GM21360 (cell line): Measurements from ENCODE around the gene RALY.

Source experiments
- ATAC-seq: cut with Tn5 transposase; IDR thresholded peaks from one replicate; pipeline ENCODE4 v1.9.1; 2021; ENCODE audit warnings: mild to moderate bottlenecking, moderate library complexity; ENCODE audit not compliant: unreplicated experiment

The RALY gene

GRCh38 chr20:34075647-34076046 is 81.9 kb downstream of the RALY start:
- no peak for ATAC-seq

GRCh38 chr20:34076952-34077351 is 83.2 kb downstream of the RALY start:
- no peak for ATAC-seq

- no peak for ATAC-seq
Observed at GRCh38 chr20:34078540-34078939, 84.8 kb downstream of the RALY start.

DNA sequence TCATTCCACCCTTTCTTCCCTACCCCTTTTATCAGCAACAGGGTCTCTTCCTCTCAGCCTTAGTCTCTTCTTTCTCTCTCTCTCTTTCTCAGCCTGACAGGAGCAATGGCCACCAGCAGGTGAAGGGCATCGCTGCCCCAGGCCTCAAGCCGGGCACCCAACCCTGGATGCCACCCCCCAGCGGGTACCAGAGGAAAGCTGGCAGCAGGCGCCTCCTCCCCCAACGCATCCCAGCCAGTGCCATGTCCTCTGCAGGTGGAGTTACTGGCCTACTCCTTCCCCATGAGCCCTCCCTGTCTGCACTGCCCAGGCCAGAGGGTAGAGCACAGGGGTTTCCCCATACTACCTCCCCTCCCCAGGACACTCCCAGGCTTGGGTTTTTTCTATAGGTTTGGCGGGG is 86.1 kb downstream of the RALY start:
- ATAC-seq: no peak

- ATAC-seq: no peak
Observed at GRCh38 chr20:34082232-34082887, 88.6 kb downstream of the RALY start.

DNA sequence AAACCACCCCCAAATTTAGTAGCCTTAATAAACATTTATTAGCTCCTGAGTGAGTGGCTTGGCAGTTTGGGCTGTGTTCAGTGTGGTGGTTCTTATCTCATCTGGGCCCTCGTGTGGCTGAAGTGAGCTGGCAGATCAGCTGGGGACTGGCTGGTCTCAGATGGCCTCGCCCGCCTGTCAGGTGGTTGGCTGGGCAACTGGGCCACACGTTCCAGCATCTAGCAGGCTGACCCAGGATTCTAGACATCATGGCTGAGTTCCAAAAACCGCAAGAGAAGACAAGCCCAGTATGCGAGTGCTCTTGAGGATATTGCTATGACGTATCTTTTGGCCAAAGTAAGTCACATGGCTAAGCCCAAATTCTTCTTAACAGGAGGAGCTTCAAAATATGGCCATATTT is 89.4 kb downstream of the RALY start:
- ATAC-seq: no peak

DNA sequence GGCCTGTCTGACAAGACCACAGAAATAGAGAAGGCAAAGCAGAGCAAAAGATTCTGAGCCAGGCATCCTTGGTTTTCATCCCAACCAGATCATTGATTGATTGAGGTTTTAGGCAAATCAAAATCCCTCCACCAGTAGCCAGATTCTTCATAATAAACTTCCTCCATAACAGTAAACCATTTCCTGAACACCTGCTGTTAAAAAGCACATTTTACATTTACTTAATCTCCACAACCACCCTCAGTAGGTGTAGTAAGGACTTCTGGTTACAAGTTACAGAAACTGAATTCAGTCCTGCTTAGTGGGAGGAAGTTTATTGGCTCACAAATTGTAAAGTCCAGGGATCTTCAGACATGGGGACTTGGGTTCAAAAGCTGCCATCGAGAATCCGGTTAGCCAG is 90.1 kb downstream of the RALY start:
- ATAC-seq: no peak

GRCh38 chr20:34084227-34084923 is 90.7 kb downstream of the RALY start:
- no peak for ATAC-seq

GRCh38 chr20:34085544-34086040 is 91.9 kb downstream of the RALY start:
- ATAC-seq: no peak

DNA sequence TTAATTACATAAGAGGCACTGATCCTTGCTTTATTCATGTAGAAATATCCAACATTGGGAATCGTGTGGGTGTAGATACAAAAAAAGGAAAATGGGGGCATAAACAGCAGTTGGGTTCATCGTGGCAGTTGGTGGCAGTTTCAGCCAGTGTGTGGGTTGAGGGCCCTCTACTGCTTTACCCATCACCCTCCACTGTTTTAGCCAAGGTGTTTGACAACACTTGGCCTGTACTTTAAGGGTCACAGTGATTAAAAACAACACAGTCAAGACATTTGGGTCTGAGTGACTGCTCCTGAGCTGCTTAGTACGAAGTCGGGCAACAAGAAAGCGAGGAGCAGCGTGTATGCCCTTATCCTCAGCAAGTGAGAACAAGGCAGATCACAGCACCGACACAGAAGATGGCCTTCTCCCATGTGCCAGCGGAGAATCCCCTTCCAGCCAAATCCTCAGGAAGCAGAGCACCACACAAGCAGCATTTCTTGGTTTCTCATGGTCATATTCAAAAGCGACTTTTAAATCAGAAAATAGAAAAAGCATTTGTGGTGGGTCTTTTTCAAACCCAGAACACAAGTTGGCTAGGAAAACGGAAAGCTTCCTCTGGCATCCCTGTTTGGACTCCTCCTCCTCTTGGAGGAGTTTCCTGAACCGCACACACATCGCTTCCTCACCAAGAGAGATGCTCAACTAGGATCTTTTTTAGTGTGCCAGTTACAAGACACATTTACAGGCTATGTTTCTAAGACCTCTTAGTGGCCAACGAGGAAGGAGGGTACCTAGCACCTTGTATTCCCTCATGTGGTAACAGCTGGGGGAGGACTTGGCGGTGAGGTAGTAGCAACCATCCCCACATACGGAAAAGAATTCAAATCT is 94.8 kb downstream of the RALY start:
- no peak for ATAC-seq

- ATAC-seq: no peak
Observed at GRCh38 chr20:34089175-34089479, 95.4 kb downstream of the RALY start.

DNA sequence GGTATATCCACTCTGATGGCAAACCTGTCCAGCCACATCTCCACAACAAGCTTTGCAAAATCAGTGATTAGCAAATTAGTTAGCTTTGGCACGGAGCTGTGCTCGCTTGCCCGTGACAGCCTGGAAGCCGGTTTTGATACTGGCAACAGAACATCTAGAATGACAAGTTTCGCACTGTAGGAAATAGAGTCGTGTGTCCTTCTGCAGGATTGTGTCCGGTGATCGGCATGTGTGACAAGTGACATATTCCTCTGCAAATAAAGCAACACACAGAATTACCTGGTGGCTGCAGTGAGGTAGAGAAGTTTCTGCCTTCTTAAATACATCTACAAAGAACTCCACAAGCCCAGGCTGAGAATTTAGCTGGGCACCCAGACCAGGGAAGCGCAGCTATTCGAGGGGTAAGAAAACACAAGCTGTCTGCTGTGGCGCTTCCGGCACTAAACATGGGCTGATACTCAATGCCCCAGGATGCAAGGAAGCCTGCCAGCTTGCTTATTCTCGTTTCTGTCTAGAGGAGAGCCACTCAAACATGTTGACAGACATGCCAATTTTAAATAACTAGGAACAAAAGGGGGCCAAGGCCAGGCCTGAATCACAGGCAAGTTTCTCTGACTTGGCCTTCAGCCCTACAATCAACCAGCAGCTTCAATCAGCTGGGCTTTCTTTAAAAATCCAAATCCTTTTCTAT is 96.1 kb downstream of the RALY start:
- ATAC-seq: no peak

DNA sequence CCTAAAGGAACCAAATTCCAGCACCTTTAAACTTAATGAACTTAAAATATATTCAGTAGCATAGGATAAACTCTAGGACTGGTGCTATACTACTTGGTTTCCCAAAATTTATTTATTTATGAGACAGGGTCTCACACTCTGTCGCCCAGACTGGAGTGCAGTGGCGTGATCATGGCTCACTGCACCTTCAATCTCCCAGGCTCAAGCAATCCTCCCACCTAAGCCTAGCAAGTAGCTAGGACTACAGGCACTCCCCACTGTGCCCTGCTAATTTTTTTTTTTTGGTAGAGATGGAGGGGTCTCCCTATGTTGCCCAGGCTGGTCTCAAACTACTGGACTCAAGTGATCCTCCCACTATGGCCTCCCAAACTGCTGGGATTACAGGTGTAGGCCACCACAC is 96.9 kb downstream of the RALY start:
- no peak for ATAC-seq

DNA sequence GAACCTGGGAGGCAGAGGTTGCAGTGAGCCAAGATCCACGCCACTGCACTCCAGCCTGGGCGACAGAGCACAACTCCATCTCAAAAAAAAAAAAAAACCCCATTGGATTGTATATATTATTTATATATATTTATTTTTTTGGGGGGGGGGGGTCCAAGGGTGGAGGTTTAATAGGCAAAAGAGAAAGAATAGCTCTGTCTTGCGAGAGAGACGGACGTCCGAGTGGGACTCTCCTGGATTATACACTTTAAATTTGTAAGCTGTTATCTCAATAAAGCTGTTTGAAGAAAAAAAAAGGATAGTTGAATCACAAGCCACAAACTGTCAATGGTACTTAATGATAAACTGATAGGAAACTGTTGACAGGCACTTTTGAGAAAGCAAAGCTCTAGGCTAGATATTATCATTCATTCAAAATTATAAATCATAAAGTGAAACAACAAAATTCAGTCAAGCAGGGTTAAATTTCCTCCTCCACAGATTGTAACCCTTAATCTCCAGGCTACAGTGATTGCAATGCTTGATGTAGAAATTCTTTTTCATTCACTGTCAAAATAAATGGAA is 98.0 kb downstream of the RALY start:
- no peak for ATAC-seq

DNA sequence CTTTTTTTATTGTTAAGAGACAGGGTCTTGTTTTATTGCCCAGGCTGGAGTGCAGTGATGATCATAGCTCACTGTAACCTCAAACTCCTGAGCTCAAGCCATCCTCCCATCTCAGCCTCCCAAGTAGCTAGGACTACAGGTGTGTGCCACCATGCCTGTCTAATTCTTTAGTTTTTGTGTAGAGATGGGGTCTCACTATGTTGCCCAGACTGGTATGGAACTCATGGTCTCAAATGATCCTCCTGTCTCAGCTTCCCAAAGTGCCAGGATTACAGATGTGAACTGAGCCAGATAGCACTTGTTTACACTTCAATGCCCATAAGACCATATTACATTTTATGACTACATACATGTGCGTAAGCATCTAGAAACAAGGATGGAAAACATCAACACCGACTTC is 100.2 kb downstream of the RALY start:
- no peak for ATAC-seq

DNA sequence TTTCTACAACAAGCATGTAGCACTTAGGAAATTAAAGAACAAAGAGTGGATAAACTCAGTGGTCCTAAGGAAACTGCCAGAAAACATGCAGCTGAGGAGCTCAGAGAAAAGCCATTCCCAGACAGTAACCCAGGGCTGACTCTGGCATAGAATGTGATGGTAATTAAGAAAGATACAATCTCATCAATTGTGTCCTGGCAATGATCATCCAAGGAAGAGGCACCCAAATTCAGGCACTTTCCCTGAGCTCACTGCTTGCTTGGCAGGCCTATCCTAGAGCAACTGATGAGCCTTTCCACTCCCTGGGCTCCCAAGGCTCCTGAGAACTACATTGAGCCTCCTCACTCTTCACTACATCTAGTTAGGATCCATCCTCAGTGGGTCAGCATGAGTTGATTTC is 102.1 kb downstream of the RALY start:
- ATAC-seq: no peak

DNA sequence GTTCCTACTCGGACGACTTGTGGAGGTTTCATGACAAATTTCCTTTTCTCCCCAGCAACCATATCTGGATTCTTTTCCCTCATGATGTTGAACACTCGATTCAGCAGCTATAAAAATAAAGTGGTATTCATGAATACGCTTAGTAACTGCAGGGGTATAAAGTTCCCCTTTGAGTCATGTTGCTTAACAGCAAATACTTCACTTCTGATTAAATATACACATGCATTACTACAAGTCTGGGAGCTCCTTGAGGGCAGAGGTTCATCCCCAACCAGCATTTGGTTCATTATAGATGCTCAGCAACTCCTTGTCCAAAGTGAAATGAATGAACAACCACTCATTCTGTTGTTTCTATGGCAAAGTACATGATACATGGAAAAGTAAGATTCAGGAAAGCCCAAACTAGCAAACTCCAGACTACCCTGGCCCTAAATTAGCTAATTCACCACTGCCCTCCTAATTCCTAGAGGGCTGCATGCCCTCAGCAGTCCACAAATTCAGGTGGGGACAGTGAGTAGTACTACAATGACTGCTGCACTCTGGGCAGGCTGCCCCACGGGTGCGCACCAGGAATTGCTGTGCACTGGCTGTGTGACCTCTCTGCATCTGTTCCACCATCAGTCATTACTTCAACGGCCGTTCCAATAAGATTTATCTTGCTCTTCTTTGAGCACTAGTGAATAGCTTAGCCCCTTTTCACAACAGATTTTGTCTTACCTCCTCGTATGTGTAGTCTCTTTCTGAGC is 103.2 kb downstream of the RALY start:
- no peak for ATAC-seq

GRCh38 chr20:34098570-34098969 is 104.9 kb downstream of the RALY start:
- no peak for ATAC-seq

- ATAC-seq: no peak
Observed at GRCh38 chr20:34099675-34100074, 106.0 kb downstream of the RALY start.

GRCh38 chr20:34100576-34100975 is 106.9 kb downstream of the RALY start:
- ATAC-seq: no peak
